K562 (cell line): ENCODE data around the gene EVI5. TPM values are rescaled to one million over a fixed set of nuclear protein-coding genes. Genes with fewer than 3 reads are reported as not detected.

Source experiments
- CBX5 ChIP-seq: IDR thresholded peaks from 2 replicates; pipeline ENCODE4 v1.6.1; 2014; ENCODE audit warnings: low read depth, borderline replicate concordance
- COPS2 ChIP-seq: fragments of 450-650 bp; conservative IDR thresholded peaks from 2 replicates; pipeline ENCODE4 v1.6.1; 2016; ENCODE audit warnings: mild to moderate bottlenecking, moderate library complexity
- ELF2 ChIP-seq: fragments of 250-450 bp; sonication (Bioruptor Pico); IDR thresholded peaks from 2 replicates; pipeline ENCODE4 v1.5.0; 2021; ENCODE audit warnings: mild to moderate bottlenecking
- ERF ChIP-seq: fragments of 450-650 bp; formaldehyde crosslinking; IDR thresholded peaks from 2 replicates; pipeline ENCODE4 v1.4.0; 2020; ENCODE audit warnings: mild to moderate bottlenecking, mixed read lengths
- ETV5 ChIP-seq: sonication (generic); formaldehyde crosslinking; IDR thresholded peaks from 2 replicates; pipeline ENCODE4 v1.4.0; 2020; ENCODE audit warnings: low read depth, mild to moderate bottlenecking, missing genetic modification reagents
- GATA2 ChIP-seq: sonication (generic); formaldehyde crosslinking; IDR thresholded peaks from 2 replicates; pipeline ENCODE4 v1.4.0; 2020; ENCODE audit warnings: mild to moderate bottlenecking, missing genetic modification reagents
- HOXB6 ChIP-seq: fragments of 250-450 bp; sonication (Bioruptor Pico); IDR thresholded peaks from 2 replicates; pipeline ENCODE4 v1.5.1; 2022; ENCODE audit warnings: mild to moderate bottlenecking, borderline replicate concordance
- LEF1 ChIP-seq: fragments of 450-650 bp; IDR thresholded peaks from 2 replicates; pipeline ENCODE4 v1.6.1; 2016; ENCODE audit warnings: mild to moderate bottlenecking
- MEIS2 ChIP-seq: fragments of 450-650 bp; IDR thresholded peaks from 2 replicates; pipeline ENCODE4 v1.6.1; 2014; ENCODE audit warnings: mild to moderate bottlenecking; ENCODE audit not compliant: partially characterized antibody
- NFATC3 ChIP-seq: fragments of 450-650 bp; IDR thresholded peaks from 2 replicates; pipeline ENCODE4 v1.6.1; 2017; ENCODE audit warnings: mild to moderate bottlenecking
- POLR2G ChIP-seq: fragments of 200-400 bp; formaldehyde crosslinking; IDR thresholded peaks from 2 replicates; pipeline ENCODE4 v1.6.1; 2017; ENCODE audit warnings: low read depth, mild to moderate bottlenecking, antibody characterized with exemption, low read length, moderate library complexity
- TAF9B ChIP-seq: fragments of 450-650 bp; IDR thresholded peaks from 2 replicates; pipeline ENCODE4 v1.6.1; 2018; ENCODE audit warnings: mild to moderate bottlenecking; ENCODE audit not compliant: partially characterized antibody
- TRIM24 ChIP-seq, 2 experiments: fragments of 450-650 bp; IDR thresholded peaks; 2 replicates each; pipeline ENCODE4 v1.6.1; 2016
- TSC22D4 ChIP-seq: fragments of 450-650 bp; IDR thresholded peaks from 2 replicates; pipeline ENCODE4 v1.6.1; 2016; ENCODE audit warnings: missing genetic modification characterization, missing biosample characterization, control low read depth
- YBX1 ChIP-seq: fragments of 450-650 bp; IDR thresholded peaks from 2 replicates; pipeline ENCODE4 v1.7.1; 2016; ENCODE audit warnings: mild to moderate bottlenecking
- ZNF316 ChIP-seq: fragments of 450-650 bp; IDR thresholded peaks from 2 replicates; pipeline ENCODE4 v1.6.1; 2016
- ZNF586 ChIP-seq: fragments of 450-650 bp; formaldehyde crosslinking; conservative IDR thresholded peaks from 2 replicates; pipeline ENCODE4 v1.4.0; 2020; ENCODE audit warnings: mild to moderate bottlenecking, moderate library complexity
- ZNF766 ChIP-seq: fragments of 200-800 bp; sonication (Bioruptor generic); conservative IDR thresholded peaks from 2 replicates; pipeline ENCODE4 v1.6.1; 2016; ENCODE audit warnings: missing genetic modification characterization, missing compliant biosample characterization
- polyA plus RNA-seq, 8 experiments: library from polyadenylated mRNA; depleted of rRNA in 4 of 8; stranded (reverse) in 5 of 8; unstranded in 3 of 8; fragments of >200 nt; fragmentation: Nextera tagmentation in 2 of 8; fragmentation: Illumina TruSeq in 1 of 8; extraction: Ambion mirVana in 2 of 8; extraction: Trizol in 1 of 8; gene quantifications; 2 replicates each; pipeline versions ENCODE4 v1.2.1 to v1.2.3, GENCODE V29; 2011 to 2014; ENCODE audit warnings: inconsistent platforms in 1 of 8, missing spikeins in 1 of 8
- total RNA-seq, 7 experiments: library from RNA; depleted of rRNA in 6 of 7; stranded (reverse); fragments of >200 nt in 6 of 7; fragmentation: Illumina TruSeq in 2 of 7; extraction: Trizol in 2 of 7; gene quantifications; 2 replicates each; pipeline versions ENCODE4 v1.2.1 to v1.2.3, GENCODE V29; 2011 to 2021; ENCODE audit warnings: low replicate concordance in 1 of 7
- TF ChIP-seq, protein P1 (sequence below): fragments of 250-450 bp; sonication (Bioruptor Pico); IDR thresholded peaks from 2 replicates; pipeline ENCODE4 v1.4.0; 2020; ENCODE audit warnings: borderline replicate concordance
- TF ChIP-seq, protein P2 (sequence below): fragments of 450-650 bp; formaldehyde crosslinking; IDR thresholded peaks from 2 replicates; pipeline ENCODE4 v1.4.0; 2020; ENCODE audit warnings: mild to moderate bottlenecking
- TF ChIP-seq, protein P3 (sequence below), 2 experiments: IDR thresholded peaks; 2 replicates each; pipeline ENCODE4 v1.6.1; 2011; ENCODE audit warnings: borderline replicate concordance in 1 of 2, control low read depth in 1 of 2, low read depth in 1 of 2, low read length in 1 of 2, mild to moderate bottlenecking in 1 of 2, mixed read lengths in 1 of 2, moderate library complexity in 1 of 2; ENCODE audit not compliant: insufficient read depth in 1 of 2, insufficient read length in 1 of 2, poor library complexity in 1 of 2, severe bottlenecking in 1 of 2; ENCODE audit errors: extremely low read depth in 1 of 2
- TF ChIP-seq, protein P4 (sequence below): fragments of 250-450 bp; sonication (Bioruptor Pico); IDR thresholded peaks from 2 replicates; pipeline ENCODE4 v1.5.0; 2021
- TF ChIP-seq, protein P5 (sequence below): IDR thresholded peaks from 2 replicates; pipeline ENCODE4 v1.6.1; 2014; ENCODE audit warnings: antibody characterized with exemption

Gene EVI5
- total and polyA plus RNA-seq, 9 of the 15 experiments (the other 6 are each of a cell fraction or from before 2014, with no cell fraction given), result 1.7 to 50.1 (median 13.7) TPM

DNA sequence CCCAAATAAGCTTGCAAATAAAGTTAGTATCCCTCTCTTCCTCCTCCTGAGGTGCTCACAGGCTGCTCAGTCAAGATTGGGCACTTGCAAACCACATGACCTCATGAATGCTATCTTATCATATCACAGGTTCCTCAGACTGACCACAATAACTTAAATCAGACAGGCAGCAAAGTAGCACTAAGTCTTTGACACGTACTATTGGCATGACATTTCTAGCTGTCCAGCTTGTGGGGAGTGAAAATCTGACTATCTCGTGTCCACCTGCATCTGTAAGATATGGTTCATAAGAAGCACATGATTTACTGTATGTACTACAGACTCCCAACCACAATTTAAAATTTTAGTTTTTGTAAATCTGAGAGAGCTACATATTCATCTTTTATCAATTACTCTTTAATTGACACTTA lies 240.1 kb downstream of the EVI5 start (continued):
- TF ChIP-seq ELF2 (CRISPR knock-in tag), result no peak
- TF ChIP-seq, protein P1, sequence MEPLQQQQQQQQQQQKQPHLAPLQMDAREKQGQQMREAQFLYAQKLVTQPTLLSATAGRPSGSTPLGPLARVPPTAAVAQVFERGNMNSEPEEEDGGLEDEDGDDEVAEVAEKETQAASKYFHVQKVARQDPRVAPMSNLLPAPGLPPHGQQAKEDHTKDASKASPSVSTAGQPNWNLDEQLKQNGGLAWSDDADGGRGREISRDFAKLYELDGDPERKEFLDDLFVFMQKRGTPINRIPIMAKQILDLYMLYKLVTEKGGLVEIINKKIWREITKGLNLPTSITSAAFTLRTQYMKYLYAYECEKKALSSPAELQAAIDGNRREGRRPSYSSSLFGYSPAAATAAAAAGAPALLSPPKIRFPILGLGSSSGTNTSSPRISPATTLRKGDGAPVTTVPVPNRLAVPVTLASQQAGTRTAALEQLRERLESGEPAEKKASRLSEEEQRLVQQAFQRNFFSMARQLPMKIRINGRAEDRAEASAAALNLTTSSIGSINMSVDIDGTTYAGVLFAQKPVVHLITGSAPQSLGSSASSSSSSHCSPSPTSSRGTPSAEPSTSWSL, result no peak
- no peak for TF ChIP-seq CBX5
- TF ChIP-seq GATA2 (CRISPR knock-in tag), result peak; percentile 99
- TF ChIP-seq, protein P2, sequence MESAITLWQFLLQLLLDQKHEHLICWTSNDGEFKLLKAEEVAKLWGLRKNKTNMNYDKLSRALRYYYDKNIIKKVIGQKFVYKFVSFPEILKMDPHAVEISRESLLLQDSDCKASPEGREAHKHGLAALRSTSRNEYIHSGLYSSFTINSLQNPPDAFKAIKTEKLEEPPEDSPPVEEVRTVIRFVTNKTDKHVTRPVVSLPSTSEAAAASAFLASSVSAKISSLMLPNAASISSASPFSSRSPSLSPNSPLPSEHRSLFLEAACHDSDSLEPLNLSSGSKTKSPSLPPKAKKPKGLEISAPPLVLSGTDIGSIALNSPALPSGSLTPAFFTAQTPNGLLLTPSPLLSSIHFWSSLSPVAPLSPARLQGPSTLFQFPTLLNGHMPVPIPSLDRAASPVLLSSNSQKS (CRISPR knock-in tag), result no peak
- TF ChIP-seq, protein P3, sequence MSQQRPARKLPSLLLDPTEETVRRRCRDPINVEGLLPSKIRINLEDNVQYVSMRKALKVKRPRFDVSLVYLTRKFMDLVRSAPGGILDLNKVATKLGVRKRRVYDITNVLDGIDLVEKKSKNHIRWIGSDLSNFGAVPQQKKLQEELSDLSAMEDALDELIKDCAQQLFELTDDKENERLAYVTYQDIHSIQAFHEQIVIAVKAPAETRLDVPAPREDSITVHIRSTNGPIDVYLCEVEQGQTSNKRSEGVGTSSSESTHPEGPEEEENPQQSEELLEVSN (IDR thresholded peaks at IDR 0.05; ENCODE audit: borderline replicate concordance in 1 of 2, extremely low read depth in 1 of 2, insufficient read depth in 1 of 2, insufficient read length in 1 of 2, low read depth in 1 of 2, low read length in 1 of 2, poor library complexity in 1 of 2, severe bottlenecking in 1 of 2), result no peak
- TF ChIP-seq HOXB6 (CRISPR knock-in tag), result no peak
- TF ChIP-seq ZNF316, result no peak
- TF ChIP-seq POLR2G, result no peak
- TF ChIP-seq LEF1, result peak; percentile 96
- TF ChIP-seq, protein P4, sequence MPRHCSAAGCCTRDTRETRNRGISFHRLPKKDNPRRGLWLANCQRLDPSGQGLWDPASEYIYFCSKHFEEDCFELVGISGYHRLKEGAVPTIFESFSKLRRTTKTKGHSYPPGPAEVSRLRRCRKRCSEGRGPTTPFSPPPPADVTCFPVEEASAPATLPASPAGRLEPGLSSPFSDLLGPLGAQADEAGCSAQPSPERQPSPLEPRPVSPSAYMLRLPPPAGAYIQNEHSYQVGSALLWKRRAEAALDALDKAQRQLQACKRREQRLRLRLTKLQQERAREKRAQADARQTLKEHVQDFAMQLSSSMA, result no peak
- TF ChIP-seq YBX1, result no peak
- no peak for TF ChIP-seq COPS2
- TF ChIP-seq ETV5 (CRISPR knock-in tag), result 0 out of 2 replicates have a peak, but pooled peaks have one; percentile 40
- 0 out of 2 replicates have a peak, but pooled peaks have one; percentile 75 for TF ChIP-seq ERF (CRISPR knock-in tag)
- no peak for TF ChIP-seq TSC22D4 (tag)
- TF ChIP-seq MEIS2, result peak; percentile 99
- TF ChIP-seq ZNF766 (CRISPR knock-in tag), result peak; percentile 98
- TF ChIP-seq, protein P5, sequence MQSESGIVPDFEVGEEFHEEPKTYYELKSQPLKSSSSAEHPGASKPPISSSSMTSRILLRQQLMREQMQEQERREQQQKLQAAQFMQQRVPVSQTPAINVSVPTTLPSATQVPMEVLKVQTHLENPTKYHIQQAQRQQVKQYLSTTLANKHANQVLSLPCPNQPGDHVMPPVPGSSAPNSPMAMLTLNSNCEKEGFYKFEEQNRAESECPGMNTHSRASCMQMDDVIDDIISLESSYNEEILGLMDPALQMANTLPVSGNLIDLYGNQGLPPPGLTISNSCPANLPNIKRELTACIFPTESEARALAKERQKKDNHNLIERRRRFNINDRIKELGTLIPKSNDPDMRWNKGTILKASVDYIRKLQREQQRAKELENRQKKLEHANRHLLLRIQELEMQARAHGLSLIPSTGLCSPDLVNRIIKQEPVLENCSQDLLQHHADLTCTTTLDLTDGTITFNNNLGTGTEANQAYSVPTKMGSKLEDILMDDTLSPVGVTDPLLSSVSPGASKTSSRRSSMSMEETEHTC, result peak; percentile 97
- peak; percentile 96 to 98 for TF ChIP-seq TRIM24 (IDR thresholded peaks at IDR 0.05)
- TF ChIP-seq TAF9B, result peak; percentile 43
- peak; percentile 28; the same call in 1 of the 2 replicates for TF ChIP-seq NFATC3
- no peak for TF ChIP-seq ZNF586
